Measurements from ENCODE around the gene GGN.
"Not testable (repeated sequence)": the region's sequence is repeated elsewhere in the genome, so short reads cannot be mapped to it uniquely, and the experiment has no call there.

GGN gene

DNA sequence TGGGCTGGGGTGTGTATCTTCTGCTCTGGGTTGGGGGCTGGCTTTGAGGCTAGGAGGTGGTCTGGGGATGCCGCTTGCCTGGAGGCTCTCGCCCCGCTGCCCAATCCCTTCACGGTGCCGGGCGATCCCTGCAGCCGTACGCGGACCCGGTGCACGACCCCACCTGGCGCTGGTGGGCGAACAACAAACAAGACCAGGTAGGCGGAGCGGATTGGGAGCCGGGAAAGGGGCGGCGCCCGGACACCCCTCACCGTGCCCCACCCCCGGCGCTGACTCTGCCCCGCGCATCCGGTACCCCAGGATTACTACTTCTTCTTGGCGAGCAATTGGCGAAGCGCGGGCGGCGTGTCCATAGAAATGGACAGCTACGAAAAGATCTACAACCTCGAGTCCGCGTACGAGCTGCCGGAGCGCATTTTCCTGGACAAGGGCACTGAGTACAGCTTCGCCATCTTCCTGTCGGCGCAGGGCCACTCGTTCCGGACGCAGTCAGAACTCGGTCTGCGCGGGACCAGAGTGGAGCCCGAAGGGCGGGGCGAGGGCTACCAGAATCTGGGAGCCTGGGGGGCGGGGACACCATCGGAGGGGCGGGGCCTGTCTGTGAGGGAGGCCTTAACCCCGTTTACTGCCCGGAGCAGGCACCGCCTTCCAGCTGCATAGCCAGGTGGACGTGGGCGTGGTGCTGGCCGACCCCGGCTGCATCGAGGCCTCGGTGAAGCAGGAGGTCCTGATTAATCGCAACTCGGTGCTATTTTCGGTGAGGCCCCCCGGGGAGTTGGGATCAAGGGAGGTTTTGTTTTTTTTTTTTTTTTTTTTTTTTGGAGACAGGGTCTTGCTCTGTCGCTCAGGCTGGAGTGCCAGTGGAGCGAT lies 25.5 kb downstream of the GGN start:
- DNase-seq (ENCODE audit: low read depth in 2 of 2): peak; percentile 39 to 44

GRCh38 chr19:38361633-38362075 lies 26.2 kb downstream of the GGN start:
- peak in 1 of 2 donors; percentile 26 for DNase-seq (ENCODE audit: low read depth in 2 of 2)

DNA sequence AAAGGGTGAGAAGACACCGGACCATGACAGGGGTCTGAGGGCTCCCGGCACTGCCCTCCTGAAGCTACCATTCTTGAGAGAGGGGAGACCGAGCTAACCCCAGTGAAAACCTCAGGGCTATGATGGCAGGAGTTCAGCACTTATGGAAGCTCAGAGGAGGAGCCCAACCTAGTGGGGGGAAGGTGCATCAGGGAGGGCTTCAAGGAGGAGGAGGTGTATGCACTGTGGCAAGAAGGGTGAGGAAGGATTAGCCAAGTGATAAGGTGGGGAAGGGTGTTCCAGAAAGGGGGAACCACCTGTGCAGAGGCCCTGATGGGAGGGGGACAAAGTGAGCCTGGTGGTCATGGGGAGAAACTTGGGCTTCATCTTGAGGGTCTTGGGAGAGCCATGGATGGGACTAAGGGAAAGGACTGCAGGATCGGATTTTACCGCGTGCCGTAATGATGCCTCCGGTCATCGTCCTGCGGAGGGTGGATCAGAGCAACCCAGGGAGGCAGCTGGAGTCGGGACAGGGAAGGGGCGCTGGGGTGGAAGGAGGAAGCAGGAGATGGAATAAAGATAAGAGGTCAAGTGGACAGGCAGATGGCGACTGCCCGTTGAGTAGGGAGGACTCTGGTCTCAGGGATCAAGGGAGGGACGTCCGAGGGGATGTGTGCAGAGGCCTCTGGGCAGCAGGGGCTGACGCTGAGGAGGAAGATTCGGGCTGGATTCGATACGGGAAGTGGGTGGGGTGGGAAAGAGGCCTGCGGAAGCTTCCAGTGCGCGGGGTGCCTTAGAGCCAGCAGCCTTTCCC lies 26.8 kb downstream of the GGN start:
- DNase-seq (ENCODE audit: low read depth in 2 of 2): no peak

DNA sequence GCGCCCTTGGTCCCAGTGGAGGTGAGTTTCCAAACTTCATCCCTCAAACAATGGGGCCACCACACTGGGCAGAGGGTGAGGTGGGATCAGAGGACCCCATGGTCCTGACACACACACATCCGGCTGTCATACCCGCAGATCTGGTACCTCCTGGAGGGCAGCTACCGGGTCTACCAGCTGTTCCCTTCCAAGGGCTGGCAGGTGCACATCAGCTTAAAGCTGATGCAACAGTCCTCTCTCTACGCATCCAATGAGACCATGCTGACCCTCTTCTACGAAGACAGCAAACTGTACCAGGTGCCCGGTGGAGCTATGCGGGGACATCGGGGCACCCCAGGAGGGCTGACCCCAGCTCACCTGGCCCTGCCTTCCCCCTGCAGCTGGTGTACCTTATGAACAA lies 27.5 kb downstream of the GGN start:
- no peak for DNase-seq (ENCODE audit: low read depth in 2 of 2)

- DNase-seq (ENCODE audit: low read depth in 2 of 2): no peak
Observed at GRCh38 chr19:38359242-38360021, 28.4 kb downstream of the GGN start.

DNA sequence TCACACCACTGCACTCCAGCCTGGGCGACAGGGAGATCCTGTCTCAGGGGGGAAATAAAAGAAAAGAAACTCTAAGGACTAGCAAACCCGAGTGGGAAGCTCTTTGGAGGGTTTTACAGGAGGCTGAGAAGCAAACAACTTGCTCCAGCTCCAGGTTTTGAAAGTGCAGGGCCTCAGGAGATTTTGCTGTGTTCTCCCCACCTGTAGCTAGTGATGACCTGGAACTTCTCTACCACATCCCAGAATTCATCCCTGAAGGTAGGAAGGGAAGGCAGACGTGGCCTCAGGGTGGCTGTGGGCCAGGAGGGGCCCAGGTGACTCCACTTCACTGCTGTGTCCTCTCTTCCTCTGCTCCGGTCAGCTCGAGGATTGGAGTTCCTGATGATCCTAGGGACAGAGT lies 29.8 kb downstream of the GGN start:
- no peak for DNase-seq (ENCODE audit: low read depth in 2 of 2)

DNA sequence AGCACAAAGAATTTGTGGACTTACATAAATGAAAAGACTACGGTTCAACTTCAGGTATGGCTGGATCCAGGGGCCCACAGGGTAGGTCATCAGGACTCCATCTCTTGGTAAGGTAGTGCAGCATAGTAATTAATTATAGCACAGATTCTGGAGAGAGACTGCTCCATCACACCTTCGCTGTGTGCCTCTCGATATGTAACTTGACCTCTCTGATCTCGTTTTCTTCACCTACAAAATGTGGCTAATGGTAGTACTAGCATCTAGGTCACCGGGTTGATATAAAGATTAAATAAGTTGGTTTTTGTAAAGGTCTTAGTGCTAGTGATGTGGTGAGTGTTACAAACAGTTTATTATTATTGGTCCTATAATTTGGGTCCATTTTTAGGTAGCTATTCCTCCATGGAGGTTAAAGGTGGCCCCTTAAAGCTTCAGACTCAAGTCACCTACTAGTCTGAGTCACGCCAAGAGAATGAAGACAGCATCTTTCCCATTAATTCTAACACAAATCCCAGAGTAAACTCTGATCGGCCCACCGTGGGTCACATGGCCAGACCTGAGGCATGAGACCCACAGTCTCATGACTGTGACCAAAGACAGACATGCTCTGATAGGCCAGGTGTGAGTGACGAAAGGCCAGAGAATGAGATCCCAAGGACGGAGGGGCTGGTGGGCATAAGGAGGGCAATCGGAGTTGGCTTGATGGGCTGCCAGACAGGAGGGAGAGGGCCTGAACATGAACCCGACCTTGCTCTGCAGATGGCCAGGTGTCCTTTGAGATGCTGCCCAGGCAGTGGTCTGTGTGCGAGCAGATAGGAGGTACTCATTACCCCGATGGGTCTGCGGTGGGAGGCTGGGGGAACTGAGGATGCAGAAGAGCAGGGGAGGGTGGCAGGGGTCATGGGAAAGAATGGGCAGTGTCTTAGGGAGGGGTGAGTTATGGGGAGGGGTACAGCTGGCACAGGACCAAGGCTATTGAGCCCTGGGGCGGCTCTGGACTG lies 31.8 kb downstream of the GGN start:
- no peak for DNase-seq (ENCODE audit: low read depth in 2 of 2)

DNA sequence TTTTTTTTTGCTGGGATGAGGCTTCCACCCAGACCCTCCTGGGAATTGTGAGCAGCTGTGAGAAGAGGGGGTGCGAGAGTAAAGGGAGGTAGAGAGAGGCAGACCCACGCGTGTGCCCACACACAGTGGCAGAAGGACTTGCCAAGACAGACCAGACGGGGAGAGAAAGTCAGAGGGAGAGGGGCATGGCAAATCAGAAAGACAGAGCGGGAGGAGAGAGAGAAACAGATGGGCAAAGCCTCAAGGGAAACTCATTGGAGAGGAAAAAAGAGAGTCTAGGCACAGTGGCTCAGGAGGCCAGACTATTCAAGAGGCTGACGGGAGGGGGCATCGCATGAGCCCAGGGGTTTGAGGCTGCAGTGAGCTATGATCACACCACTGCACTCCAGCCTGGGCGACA lies 35.2 kb downstream of the GGN start:
- DNase-seq (ENCODE audit: low read depth in 2 of 2): no peak

- no peak for DNase-seq (ENCODE audit: low read depth in 2 of 2)
Observed at GRCh38 chr19:38351865-38352395, 35.9 kb downstream of the GGN start.

DNA sequence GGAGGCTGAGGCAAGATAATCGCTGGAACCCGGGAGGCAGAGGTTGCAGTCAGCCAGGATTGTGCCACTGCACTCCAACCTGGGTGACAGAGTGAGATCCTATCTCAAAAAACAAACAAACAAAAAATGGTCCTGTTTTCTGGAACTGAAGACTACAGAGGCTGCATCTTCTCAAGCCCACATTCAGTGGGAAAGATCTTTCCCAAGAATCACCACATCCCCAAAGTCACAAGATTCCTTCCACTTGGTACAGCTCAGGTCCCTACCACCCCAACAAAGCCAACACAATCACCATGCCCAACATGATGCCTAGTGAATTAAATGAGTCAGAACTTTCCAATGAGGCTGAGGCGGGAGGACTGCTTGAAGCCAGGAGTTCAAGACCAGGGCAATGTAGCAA lies 37.0 kb downstream of the GGN start:
- no peak for DNase-seq (ENCODE audit: low read depth in 2 of 2)

DNA sequence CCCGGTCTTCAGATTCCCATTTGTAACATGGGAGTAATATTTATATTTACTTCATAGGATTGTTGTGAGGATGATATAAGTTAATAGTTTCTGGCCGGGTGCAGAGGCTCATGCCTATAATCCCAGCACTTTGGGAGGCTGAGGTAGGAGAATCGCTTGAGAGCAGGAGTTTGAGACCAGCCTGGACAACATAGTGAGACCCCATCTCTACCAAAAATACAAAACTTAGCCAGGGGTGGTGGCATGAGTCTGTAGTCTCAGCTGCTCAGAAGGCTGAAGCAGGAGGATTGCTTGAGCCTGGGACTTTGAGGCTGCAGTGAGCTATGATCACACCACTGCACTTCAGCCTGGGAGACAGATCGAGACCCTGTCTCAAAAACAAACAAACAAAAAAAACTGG lies 41.0 kb downstream of the GGN start:
- no peak for DNase-seq (ENCODE audit: low read depth in 2 of 2)

DNA sequence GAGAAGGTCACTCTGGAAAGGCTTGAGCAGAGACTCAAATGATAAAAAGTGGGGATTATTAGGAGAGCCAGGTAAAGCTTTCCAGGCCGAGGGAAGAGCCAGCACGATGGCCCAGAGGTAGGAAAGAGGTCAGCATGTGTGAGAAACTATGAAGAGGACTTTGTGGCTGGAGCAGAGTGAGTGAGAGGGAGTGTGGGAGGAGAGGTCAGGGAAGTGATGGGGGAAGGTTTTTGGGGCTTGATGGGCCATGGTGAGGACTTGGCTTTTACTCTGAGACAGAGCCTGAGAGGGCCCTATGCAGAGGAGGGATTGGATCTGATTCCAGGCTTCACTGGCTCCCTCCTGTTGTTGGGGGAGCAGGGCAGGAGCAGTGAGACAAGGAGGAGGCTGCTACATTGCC lies 46.9 kb downstream of the GGN start:
- DNase-seq (ENCODE audit: low read depth in 2 of 2): no peak

DNA sequence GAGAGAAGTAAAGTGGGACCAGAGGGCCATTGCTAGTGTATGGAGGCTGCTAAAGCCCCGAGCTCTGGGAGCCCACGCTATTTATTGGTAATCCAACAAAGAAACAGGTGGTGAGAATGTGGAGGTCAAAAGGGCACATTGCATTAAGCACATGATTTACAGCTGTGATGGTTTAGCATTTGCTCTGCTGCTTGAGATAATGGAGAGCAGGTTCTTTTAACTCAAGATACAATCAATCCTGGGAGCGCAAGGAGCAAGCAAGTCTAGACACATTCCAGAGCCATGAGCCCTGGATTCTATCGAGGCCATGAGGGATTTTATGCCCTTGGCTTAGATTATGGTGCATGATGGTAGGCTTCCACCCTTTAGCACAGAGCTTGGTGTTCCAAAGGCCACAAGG lies 48.8 kb downstream of the GGN start:
- DNase-seq (ENCODE audit: low read depth in 2 of 2): not testable (repeated sequence)

- no peak for DNase-seq (ENCODE audit: low read depth in 2 of 2)
Observed at GRCh38 chr19:38337360-38337653, 50.5 kb downstream of the GGN start.

DNA sequence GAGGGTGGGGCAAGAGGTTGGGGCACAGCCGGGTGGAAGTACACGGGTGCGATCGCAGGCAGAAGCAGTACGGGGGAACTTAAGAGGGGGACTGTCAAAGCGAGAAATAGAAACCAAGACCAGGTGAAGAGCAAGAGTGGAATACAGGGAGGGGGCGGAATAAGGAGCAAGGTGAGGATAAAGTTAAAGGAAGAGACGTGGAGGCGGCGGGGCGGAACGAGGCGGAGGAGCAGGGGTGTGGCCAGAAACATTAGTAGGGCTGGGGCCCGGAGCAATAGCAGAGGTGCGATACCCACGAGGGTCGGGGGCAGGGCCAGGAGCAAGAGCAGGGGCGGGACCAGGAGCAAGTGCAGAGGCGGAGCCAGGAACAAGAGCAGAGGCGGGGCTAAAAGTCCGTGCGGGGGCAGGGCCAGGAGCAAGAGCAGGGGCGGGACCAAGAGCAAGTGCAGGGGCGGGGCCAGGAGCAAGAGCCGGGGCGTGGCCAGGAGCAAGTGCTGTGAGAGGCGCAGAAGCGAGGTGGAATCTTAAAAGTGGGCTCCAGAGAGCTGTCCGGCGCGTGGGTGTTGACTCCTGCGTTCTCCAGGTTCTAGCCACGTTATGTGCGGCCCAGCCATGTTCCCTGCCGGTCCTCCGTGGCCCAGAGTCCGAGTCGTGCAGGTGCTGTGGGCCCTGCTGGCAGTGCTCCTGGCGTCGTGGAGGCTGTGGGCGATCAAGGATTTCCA lies 51.0 kb downstream of the GGN start:
- peak; percentile 88 to 92 for DNase-seq (ENCODE audit: low read depth in 2 of 2)

DNA sequence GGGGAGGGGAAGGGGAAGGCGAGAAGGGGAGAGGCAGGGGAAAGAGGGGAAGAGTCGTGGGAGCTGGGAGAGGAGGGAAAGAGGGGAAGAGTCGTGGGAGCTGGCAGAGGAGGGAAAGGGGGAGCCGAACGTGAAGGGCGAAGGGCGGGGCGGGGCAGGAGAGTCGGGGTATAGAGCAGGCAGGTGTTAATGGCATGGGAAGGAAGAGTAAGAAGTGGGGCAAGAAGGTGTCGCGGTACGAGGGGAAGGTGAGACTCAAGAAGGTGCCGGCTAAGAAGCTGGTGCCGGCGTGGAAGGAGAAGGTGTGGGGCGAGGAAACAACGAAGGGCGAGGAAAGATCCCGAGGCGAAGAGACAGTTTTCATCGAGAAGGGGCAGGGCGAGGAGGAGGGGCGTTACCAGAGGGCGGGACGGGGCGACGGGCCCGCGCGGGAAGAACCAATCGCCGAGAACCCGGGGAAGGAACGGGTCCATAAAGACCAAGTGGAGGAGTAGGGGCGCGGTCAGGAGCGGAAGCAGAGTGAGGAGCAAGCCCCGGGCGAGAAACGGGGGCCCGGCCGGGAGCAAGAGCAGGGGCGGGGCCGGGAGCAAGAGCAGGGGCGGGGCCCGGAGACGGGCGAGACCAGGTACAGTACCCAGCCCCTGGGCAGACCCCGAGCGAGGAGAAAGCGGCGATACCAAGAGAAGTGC lies 51.7 kb downstream of the GGN start:
- peak; percentile 85 to 92 for DNase-seq (ENCODE audit: low read depth in 2 of 2)
